Measurements from ENCODE around the gene RASA2.
A peak's percentile ranks its signal among the peaks of the same experiment; 100 is the strongest.

Gene RASA2

DNA sequence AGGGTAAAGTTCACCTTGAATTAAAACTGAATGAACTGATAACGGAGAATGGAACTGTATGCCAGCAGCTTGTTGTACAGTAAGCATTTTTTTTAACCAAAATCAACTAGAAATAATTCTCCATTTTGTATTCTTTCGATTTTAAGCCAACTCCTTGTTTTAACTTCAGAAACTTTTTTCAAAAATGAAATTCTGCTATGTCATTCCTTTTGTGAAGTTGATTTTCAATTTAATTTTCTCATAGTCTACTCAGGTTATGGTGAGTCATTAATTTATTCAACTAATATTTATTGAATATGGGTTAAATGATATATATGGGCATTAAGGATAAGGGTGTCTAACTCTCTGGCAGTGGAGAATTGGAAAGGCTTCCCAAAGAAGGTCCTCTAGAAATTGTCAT is 53.7 kb downstream of the RASA2 start:
- Histone ChIP-seq H3K27me3 (ENCODE audit: insufficient read depth, low read depth) (no peaks in the 10 kb centered on the region), H3K4me2 (no peak overlapping the region), H3K9ac (no peak overlapping the region), H4K20me1 (ENCODE audit: insufficient read depth) (no peaks in the 10 kb centered on the region), H3K4me1 (ENCODE audit: low read depth, poor library complexity, severe bottlenecking) (no peaks in the 10 kb centered on the region), H3K79me2 (ENCODE audit: insufficient read depth, low read depth) (no peaks in the 10 kb centered on the region), H3K36me3 (ENCODE audit: insufficient read depth) (no peaks in the 10 kb centered on the region), H2AFZ (ENCODE audit: low read depth) (no peak overlapping the region), H3K27ac (no peak overlapping the region), H3K4me3 (IDR thresholded peaks at IDR 0.05; ENCODE audit: insufficient read depth, low read depth, low read length) (no peak overlapping the region)
- TF ChIP-seq, protein P1, sequence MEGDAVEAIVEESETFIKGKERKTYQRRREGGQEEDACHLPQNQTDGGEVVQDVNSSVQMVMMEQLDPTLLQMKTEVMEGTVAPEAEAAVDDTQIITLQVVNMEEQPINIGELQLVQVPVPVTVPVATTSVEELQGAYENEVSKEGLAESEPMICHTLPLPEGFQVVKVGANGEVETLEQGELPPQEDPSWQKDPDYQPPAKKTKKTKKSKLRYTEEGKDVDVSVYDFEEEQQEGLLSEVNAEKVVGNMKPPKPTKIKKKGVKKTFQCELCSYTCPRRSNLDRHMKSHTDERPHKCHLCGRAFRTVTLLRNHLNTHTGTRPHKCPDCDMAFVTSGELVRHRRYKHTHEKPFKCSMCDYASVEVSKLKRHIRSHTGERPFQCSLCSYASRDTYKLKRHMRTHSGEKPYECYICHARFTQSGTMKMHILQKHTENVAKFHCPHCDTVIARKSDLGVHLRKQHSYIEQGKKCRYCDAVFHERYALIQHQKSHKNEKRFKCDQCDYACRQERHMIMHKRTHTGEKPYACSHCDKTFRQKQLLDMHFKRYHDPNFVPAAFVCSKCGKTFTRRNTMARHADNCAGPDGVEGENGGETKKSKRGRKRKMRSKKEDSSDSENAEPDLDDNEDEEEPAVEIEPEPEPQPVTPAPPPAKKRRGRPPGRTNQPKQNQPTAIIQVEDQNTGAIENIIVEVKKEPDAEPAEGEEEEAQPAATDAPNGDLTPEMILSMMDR (conservative IDR thresholded peaks at IDR 0.05; ENCODE audit: low read depth, low read length) = no peak

DNA sequence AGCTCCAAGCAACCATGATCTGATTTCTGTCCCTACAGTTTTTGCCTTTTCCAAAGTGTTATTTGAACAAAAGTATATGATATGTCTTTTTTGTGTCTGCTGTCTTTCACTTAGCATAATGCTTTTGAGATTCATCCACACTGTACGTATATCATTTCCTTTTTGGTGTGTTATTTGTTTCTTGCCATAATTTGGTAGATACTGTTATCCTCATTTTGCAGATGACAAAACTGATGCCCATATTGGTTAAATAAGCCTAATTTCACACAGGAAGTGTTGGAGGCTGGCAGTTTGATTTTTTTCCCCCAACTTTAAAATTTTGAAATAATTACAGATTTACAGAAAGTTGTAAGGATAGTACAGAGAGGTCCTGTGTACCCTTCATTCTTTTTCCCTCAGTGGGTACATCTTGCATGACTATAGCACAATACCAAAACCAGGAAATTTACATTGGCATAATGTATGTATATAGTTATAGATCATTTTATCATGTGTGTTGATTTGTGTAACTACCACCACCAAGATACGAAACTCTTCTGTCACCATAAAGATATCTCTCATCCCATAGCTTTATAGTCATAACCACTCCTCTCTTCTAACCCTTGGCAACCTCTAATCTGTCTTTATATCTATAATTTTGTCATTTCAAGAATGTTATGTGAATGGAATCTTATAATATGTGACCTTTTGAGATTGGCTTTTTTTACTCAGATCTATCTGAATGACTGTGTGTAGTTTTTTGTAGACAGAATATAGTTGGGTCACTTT is 55.6 kb downstream of the RASA2 start:
- H3K4me3 ChIP-seq (IDR thresholded peaks at IDR 0.05; ENCODE audit: insufficient read depth, low read depth, low read length) = no peak overlapping the region
- no peak overlapping the region for H3K27ac ChIP-seq
- TF ChIP-seq, protein P1 (conservative IDR thresholded peaks at IDR 0.05; ENCODE audit: low read depth, low read length) = no peak
- H3K36me3 ChIP-seq (ENCODE audit: insufficient read depth) = no peaks in the 10 kb centered on the region
- no peaks in the 10 kb centered on the region for H3K27me3 ChIP-seq (ENCODE audit: insufficient read depth, low read depth)
- no peak overlapping the region for H2AFZ ChIP-seq (ENCODE audit: low read depth)
- H3K4me2 ChIP-seq = no peak overlapping the region
- H3K79me2 ChIP-seq (ENCODE audit: insufficient read depth, low read depth) = no peaks in the 10 kb centered on the region
- H3K9ac ChIP-seq = no peak overlapping the region
- H4K20me1 ChIP-seq (ENCODE audit: insufficient read depth) = no peaks in the 10 kb centered on the region
- no peaks in the 10 kb centered on the region for H3K4me1 ChIP-seq (ENCODE audit: low read depth, poor library complexity, severe bottlenecking)

DNA sequence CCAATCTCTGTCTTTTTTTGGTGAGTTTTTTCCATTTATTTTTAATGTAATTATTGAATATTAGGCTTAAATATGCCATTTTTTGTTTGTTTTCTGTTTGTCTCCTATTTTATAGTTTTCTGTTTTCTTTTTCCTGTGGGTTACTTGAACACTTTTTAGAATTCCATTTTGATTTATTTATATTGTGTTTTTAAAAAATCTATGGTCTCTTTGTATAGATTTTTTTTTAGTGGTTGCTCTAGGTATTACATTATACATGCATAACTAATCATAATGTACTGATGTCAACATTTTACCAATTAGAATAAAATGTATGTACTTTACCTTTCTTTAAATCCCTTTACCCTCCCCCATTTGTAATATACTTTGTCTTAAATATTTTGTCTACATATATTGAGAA is 56.2 kb downstream of the RASA2 start:
- Histone ChIP-seq H2AFZ (ENCODE audit: low read depth) (no peak overlapping the region), H3K4me2 (no peak overlapping the region), H4K20me1 (ENCODE audit: insufficient read depth) (no peaks in the 10 kb centered on the region), H3K9ac (no peak overlapping the region), H3K4me3 (IDR thresholded peaks at IDR 0.05; ENCODE audit: insufficient read depth, low read depth, low read length) (no peak overlapping the region), H3K36me3 (ENCODE audit: insufficient read depth) (no peaks in the 10 kb centered on the region), H3K27me3 (ENCODE audit: insufficient read depth, low read depth) (no peaks in the 10 kb centered on the region), H3K4me1 (ENCODE audit: low read depth, poor library complexity, severe bottlenecking) (no peaks in the 10 kb centered on the region), H3K79me2 (ENCODE audit: insufficient read depth, low read depth) (no peaks in the 10 kb centered on the region), H3K27ac (no peak overlapping the region)
- TF ChIP-seq, protein P1 (conservative IDR thresholded peaks at IDR 0.05; ENCODE audit: low read depth, low read length) = 0 out of 2 replicates have a peak, but pooled peaks have one; percentile 21

DNA sequence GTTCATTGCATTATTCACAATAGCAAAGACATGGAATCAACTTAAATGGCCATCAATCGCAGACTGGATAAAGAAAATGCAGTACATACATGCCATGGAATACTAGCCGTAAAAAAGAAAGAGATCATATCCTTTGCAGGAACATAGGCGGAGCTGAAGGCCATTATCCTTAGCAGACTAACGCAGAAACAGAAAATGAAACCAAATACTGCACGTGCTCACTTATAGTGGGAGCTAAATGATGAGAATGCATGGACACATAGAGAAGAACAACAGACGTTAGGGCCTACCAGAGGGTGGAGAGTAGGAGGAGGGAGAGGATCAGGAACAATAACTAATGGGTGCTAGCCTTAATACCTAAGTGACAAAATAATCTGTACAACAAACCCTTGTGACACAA is 57.9 kb downstream of the RASA2 start:
- H3K4me3 ChIP-seq (IDR thresholded peaks at IDR 0.05; ENCODE audit: insufficient read depth, low read depth, low read length) = no peak overlapping the region
- no peak overlapping the region for H3K4me2 ChIP-seq
- H3K4me1 ChIP-seq (ENCODE audit: low read depth, poor library complexity, severe bottlenecking) = no peaks in the 10 kb centered on the region
- no peak overlapping the region for H2AFZ ChIP-seq (ENCODE audit: low read depth)
- no peaks in the 10 kb centered on the region for H3K27me3 ChIP-seq (ENCODE audit: insufficient read depth, low read depth)
- no peaks in the 10 kb centered on the region for H3K36me3 ChIP-seq (ENCODE audit: insufficient read depth)
- TF ChIP-seq, protein P1 (conservative IDR thresholded peaks at IDR 0.05; ENCODE audit: low read depth, low read length) = no peak
- H3K27ac ChIP-seq = no peak overlapping the region
- H4K20me1 ChIP-seq (ENCODE audit: insufficient read depth) = no peaks in the 10 kb centered on the region
- no peaks in the 10 kb centered on the region for H3K79me2 ChIP-seq (ENCODE audit: insufficient read depth, low read depth)
- no peak overlapping the region for H3K9ac ChIP-seq
